Neural cell (in vitro differentiated cells): ENCODE measurements around the gene MAGED1.

Source experiments
- EP300 ChIP-seq: fragments of 450-650 bp; conservative IDR thresholded peaks from 2 replicates; pipeline ENCODE4 v1.6.1; 2014; ENCODE audit warnings: antibody characterized with exemption, mild to moderate bottlenecking, moderate library complexity; ENCODE audit not compliant: poor library complexity, severe bottlenecking
- TF ChIP-seq, protein P1 (sequence below): fragments of 450-650 bp; IDR thresholded peaks from 2 replicates; pipeline ENCODE4 v1.5.1; 2014; ENCODE audit warnings: antibody characterized with exemption, mild to moderate bottlenecking, moderate library complexity; ENCODE audit not compliant: poor library complexity, severe bottlenecking

DNA sequence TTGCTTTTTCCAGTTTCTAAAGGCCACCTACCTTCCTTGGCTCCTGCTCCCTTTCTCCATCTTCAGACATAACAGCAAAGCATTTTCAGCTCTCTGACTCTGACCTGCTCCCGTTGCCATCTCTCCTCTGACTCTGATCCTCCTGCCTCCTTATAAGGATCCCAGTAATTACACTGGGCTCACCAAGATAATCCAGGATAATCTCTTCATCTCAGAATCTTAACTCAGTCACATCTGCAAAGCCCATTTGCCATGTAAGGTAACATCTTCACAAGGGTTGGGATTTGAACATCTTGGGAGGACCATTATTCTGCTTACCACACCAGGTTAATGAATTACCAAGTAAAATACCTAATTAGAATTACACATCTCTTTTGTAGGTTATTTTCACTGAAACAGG, 41.3 kb upstream of the MAGED1 start:
- TF ChIP-seq, protein P1, sequence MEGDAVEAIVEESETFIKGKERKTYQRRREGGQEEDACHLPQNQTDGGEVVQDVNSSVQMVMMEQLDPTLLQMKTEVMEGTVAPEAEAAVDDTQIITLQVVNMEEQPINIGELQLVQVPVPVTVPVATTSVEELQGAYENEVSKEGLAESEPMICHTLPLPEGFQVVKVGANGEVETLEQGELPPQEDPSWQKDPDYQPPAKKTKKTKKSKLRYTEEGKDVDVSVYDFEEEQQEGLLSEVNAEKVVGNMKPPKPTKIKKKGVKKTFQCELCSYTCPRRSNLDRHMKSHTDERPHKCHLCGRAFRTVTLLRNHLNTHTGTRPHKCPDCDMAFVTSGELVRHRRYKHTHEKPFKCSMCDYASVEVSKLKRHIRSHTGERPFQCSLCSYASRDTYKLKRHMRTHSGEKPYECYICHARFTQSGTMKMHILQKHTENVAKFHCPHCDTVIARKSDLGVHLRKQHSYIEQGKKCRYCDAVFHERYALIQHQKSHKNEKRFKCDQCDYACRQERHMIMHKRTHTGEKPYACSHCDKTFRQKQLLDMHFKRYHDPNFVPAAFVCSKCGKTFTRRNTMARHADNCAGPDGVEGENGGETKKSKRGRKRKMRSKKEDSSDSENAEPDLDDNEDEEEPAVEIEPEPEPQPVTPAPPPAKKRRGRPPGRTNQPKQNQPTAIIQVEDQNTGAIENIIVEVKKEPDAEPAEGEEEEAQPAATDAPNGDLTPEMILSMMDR = no peak
- no peak for TF ChIP-seq EP300
